MV-4-11 (cell line): Measurements from ENCODE around the gene MAP2K3.

Experiments used
- DNase-seq: peaks from one replicate; lab custom pipeline; 2025; lab: John Stamatoyannopoulos, UW

Gene MAP2K3

DNA sequence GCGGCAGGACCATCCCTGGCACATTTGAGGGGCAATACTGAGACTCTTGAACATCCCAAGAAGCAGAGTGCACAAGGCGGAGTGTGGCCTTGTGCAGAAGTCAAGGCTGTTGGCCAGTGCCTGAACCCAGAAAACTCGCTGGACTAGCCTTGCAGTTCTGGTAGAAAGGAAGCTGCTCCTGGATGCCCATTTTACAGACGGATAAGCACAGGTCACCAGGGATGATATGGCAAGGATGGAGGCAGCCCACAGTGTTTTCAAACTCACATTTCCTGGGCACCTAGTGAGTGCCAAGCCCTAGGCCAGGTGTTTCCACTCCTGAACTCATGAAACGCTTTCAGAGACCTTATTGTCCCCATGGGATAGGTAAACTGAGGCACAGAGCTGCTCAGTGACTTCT, 1.7 kb upstream of the MAP2K3 start:
- DNase-seq: no peak

DNA sequence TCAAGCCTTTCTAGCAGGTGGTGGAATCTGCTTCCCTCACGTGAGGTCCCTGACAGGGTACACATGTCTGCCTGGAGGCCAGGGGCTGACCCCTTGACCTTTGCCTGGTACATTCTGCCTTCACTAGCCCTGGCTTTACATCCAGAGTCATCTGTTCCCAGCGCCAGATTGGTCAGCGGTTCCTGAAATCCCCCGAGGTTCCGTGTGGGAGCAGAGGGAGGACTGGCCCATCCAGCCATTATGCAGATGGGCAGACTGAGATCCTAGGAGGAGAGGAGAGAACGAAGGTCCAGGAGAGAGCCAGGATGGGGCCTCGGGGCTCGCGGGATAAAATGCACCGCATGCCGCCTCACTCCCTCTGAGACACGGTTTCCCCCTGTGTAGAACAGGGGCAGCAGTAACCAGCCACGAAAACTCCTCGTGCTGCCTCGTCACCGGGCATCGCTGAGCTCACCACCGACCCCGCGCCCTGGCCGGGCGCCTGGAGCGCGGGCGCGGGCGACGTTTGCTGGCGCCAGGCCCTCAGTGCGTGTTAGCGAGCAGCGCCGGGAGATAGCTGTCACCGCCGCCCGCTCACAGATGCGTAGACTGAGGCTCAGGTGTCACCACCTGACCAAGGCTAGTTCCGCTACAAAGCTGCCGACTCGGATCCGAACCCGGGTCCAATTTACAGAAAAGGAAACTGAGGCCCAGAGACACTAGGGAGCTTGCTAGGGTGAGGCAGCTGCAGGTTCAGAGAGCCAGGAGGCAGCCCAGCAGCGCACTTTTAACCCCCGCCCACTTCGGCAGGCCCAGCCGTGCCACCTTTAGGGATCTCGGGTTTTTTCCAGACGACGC, 811 bp upstream of the MAP2K3 start:
- no peak for DNase-seq

DNA sequence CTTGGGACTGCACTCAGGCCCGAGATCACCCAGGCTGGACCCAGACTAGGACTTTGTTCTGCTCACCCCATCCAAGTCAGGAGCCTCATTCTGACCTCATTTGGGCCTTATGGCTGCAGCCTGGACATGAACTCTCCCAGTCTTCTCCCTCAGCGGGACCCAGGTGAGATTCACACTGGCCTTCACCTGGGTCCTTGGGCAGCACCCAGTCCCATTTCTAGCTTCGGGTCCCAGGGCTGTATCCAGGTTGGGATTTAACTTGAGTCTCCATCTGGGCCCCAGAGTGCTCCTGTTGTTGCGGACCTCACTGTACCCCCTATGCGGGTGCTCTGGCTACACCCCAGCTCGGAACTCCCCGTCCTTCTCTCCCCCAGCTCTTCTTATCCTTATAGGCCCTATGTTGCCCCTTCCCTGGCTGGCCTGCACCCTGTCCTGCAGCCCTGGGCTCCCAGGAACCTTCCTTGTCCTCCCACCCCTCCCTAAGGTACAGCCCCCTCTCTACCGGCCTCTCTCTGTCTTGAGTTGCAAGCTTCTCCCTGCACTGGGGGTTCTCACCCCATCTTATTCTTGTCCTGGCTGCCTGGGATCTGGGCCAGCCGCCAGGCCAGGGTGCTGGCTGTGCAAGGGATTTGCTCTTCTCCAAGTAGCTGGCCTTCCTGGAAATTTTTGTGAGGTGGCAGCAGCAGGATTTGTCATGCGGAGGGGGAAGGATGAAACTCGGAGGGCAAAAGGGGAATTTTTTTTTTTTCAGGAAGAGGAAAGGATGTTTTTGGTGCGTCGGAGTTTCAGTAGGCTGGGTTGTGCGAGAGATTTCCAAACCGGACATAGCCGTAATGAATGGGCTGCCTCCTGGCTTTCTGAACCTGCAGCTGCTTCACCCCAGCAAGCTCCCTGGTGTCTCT, 904 bp downstream of the MAP2K3 start:
- no peak for DNase-seq

DNA sequence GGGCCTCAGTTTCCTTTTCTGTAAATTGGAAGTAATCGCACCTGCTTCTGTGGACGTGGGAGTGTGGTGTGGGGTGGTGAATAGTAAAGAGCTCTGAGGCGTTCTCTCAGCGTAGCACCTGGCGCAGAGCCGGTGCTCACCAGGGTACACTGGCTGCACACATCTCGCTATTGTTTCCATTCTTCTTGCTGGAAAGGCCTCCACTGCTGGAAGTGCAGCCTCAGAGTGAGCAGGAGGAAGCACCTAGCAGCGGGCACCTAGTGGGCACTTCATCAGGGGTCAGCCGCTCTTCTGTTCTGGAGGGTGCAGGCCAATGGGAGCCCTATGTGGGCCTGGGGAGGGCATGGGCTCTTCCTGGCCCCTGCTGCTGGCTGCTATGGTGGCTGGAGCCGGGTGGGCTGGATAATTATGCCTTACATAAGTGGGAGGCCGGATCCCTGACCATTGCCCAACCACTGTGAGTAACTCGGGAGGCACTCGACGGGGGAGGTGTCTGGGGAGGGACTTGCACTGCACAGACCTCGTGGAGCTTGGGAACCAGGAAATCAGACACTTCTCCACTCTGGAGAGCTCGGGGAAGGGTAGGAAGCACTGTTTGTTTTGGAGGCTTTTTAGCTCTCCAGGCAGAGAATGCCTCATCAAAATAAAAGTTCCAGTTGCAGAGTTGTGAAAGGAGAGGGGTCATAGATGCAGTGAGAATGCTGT, 1.7 kb downstream of the MAP2K3 start:
- DNase-seq: peak; percentile 85

DNA sequence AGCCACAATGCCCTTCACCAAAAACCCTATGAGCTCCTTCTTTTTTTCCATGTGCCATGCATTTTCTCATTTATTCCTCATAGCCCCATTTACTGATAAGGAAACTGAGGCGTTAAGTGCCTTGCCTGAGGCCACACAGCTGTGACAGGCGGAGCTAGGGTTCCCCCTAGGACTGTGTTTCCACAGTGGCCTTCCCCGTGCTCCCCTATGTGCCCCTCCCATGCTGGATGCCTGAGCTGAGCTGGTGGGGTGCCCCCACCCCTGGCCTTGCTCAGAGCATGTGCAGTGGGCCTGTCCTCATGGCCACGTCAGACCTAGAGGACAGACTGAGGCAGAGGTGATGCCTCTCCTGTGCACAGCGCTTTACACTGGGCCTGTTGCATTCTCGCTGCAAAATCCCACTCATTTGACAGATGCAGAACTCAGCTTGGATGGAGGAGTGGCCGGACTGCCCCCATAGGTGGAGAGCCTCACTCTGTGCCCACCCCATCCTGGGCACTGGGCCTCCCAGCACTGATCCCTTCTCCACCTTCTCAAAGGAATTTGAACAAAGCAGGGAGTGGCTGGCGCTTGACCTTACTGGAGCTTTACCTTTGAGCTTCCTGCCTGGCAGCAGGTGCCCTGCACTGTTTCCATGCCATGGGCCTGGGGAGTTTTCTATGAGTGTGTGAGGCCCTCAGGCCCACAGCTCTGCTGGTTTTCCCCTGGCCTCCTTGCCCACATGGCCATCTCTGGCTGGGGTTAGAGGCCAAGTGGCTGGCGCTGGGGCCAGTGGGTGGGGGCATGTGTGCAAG, 2.6 kb downstream of the MAP2K3 start:
- no peak for DNase-seq

DNA sequence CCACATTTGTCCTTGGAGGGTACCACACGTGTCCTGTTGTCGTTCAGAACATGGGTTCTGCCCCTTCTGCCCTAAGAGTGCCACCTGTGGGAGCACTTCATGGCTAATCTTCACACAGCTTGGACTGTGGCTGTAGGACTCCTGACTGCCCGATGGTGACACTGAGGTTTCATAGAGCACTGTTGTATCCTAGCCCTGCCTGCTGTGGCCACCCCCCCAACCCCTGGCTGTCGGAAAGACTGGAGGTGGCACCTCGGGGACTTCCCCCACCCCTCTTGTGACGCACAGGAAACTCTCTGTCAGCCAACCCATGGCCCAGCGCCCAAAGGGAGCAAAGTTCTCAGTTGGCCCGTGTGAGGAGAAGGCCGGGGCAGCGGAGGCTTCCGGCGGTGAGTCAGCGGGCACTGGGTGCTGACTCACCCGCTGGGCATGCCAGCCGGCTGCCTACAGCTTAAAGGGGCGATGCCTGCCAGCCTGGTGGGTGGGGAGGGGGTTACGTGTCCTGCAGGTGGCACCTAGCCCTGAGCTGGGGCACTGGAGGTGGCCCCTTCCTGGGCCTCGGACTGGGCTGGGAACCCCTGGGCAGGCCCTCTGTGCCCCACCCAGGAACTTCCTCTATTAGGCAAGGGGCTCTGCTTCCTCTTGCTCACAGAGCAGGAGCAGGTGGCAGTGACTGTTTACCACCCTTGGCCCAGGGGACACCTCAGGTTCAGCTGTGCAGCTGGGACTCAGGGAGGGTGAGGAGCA, 3.4 kb downstream of the MAP2K3 start:
- DNase-seq: peak; percentile 94

DNA sequence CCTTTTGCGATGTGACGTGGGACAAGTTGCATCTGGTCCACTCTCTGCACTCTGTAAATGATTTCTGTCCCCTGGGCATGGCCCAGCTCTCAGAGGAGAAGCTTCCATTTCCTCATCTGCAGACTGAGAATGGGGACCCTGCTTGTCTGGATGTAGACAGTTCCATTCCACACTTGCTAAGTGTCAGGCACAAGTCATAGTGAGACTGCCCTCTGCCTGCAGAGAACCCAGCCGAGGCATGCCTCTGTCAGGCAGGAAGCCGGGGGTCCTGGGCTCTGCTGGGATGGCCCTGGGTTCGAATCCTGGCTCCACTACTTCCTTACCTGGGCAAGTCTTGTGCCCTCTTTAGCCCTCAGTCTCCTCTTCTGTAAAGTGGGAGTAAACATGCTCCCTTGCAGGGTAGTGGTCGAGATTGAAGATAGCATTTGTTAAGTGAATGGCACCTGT, 4.1 kb downstream of the MAP2K3 start:
- DNase-seq: peak; percentile 62

DNA sequence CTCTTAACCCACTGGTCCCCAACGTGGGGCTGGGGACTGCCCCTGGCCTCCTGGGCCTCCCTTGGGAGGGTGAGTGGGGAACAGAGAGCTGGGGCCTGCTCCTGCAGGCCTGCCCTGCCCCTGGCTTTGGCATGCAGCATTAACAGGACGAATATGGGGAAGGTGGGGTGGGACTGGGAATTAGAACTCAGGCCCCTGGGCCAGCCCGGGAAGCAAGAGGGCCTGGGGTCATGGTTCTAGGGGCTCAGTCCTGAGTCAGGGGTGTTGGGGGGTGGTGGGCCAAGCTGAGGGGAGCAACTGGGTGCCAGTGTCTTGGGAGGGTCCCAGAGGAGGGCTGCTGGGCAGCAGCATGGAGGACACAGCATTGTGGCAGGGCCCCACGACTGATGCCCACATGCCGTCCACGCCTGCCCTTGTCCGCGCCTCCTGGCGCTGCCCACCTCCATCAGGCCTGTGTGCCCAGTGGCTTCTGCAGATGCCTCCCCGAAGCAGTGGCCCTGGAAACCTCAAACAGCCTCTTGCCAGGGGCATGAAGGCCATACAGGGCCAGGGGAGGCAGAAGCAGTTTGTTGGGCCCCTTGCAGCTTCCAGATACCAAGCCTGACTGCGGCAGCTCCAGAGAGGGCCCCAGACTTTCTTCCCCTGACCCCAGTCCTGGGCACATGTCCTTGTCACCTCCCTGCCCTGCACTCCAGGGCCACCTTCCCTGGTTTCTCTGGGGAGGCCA, 4.8 kb downstream of the MAP2K3 start:
- DNase-seq: no peak

DNA sequence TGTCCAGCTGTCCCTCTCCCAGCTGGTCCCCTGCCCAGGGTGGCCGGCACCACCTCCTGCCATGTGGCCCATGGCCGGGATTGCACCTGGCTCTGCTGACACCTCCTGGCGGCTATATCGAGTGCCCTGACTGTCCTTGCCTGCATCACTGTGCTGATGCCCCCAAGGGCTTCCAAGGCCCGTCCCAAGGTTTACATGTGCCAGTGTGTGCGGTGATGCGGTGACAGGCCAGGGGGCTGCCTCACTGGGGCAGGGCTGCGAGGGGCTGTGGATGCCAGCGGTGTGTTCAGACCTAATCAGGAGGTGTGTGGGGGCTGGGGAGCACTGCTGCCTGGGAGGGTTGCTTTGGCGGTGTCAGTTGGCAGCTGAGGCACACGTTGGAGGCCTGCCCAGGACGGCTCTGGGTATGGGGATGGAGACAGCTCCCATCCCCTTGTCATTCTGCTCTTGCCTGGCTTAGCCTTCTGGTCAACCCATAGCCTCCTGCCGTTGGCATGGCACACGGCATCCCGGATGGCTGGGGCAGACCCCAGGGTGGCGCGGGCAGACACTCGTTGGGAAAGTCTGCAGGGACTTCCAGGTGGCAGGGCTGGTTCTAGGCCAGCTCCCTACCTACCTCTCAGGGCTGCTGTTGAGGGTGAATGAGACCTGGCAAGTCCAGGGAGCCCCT, 5.5 kb downstream of the MAP2K3 start:
- DNase-seq: no peak

DNA sequence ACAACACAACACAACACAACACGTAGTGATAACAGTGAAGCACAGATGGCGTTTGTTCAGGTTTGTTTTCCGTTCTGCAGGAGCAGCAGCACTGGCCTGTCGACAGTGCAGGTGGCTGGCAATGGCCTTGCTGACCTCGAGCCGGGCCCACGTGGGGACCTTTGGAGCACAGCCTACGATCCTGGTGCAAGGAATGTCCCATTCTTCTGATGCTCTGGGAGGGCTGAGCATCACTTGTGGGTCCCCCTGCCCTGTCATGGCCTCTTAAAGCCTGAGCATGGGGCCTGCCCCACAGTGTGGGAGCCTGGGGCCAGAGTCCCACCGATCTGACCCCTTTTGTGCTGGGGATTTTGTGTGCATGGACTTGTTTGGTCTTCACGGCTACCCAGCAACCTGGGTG, 6.8 kb downstream of the MAP2K3 start:
- no peak for DNase-seq

DNA sequence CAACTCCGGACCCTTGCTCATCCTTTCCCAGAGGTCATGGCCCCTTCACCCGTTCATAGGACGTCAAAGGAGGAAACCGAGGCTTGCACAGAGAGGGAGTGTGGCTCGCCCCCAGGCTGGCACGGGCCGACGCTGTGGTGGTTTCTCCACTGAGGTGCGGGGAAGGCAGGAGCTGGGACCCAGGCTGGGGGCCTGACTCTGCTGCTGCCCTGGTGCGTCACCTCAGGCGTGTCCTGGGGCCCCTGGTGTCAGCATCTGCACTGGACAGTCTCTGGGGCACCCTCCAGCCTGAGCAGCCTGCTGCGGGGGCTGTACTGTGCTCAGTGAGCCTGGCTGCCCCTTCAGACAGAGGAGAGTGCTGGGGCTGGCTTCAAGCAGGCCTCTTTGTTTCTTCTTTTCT, 7.4 kb downstream of the MAP2K3 start:
- no peak for DNase-seq

DNA sequence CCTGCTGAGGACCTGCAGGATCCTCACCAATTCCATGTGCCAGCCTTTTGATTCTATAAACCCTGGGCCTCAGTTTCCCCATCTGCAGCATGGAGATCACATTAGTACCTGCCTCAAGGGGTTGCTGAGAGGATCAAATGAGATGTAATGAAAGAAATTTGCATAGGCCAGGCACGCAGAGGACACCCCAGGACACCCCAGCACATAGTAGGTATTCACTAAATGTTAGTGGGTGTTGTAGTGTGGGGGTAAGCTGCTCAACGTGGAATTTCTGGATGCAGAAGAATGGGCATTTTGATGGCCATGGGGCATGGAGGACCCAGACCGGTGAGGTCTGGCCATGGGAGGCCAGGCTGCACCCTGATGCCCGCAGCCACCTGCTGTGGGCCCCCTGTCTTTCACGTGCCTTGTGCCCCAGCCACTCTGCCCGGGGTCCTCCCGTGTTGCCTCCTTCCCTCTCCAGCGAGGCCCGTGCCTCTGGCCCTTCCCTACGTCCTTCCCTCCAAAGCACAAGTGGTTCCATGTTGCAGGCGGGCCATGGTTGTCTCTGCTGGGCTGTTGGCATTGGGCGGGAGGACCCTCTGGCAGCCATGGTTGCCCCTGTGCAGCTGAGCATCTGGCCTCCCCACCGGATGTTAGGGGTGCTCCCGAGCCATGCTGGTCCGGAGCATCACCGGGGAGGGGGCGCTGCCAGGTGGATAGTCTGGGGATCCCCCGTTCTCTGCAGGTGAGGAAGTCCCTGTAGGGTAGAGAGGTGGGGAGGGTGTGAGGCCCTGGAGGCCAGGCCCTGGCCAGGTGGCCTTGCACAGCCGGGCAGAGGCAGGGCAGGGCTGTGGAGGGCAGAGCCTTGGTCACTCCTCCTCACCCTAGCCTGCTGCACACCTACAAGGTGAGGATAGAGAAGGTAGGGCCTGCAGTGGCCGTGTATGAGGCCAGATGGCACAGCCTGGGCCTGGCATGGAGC, 8.6 kb downstream of the MAP2K3 start:
- DNase-seq: no peak

DNA sequence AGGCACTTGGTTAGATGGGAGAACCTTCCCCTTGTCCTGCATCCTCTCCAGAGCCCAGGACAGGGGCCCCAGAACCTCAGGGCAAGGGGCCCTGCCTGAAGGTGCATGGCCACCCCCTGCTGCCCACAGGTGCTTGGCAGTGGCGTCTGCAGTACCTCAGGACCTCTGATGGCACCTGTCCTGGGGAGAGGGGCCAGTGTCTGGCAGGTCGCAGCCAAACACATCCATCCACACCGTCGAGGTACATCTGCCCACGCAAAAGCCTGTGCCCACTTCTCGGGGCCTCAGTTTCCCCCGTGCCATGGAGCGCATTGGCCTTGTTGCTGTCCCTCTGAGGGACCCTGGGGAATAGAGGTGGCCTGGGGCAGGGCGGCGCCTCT, 9.3 kb downstream of the MAP2K3 start:
- DNase-seq: no peak

DNA sequence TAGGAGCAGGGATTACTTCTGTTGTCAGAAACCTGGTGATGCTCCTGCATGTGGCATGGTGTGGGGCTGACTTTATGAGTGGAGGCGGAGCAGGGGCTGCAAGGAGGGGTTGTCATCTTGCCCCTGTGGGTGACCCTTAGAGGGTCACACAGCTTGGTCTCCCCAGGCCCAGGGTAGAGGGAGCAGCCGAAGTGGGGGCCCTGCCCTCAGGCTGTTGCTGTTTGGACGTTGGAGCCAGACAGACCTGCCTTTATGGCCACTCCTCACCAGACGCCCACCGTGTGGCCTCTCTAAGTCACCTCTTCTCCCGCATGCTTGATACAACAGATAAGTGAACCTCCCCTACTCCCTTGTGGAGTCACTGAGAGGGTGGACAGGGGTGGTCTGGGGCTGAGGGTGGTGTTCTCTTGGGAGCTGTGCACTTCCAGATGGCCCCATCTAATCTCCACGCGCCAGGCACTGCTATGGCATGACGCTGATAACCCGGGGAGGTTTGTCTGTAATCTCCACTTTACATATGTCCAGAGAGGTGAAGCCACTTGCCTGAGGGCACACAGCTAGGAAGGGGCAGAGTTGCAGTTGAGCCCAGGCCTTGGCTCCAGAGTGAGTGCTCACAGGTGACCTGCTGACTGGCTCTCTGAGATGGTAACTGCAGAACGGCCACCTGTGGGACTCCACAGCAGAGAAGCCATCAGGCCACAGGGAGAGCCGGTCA, 10.0 kb downstream of the MAP2K3 start:
- DNase-seq: no peak

DNA sequence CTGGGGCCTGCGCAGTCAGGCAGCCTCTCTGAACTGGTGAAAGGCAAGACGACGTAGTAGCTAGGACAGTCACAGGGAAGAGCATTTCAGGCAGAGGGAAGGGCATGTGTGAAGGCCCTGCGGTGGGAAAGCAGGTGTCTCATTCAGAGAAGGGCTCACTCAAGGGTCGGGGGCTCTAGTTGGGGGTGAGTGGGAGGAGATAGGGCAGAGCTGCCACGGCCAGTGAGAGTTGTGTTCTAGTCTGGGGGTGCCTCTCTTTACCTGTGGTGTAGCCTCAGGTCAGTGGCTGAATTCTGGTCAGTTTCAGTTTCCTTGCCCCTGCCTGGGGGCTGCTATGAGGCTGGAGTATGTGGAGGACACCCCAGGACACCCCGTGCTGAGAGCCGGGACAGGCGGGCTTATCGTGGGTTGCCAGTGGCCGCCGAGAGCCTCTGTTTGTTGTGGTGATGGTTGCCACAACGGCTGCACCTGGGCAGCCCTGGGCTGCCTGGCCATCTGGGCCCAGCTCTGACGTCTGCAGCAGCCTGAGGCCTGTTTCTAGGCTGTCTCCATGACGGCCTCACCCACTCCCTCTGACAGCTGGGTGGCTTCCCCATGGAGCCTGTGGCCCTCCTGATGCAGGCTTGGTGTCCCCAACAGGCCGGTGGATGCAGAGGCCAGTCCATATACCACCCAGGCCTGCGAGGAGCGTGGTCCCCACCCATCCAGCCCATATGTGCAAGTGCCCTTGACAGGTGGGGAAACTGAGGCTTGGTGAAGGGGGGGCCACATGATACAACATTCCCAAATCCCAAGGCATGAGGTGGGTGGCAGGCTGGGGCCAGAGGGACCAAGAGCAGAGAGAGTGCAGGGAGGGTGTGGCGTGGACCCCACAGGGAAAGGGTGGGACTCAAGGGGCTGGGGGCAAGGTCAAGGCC, 10.8 kb downstream of the MAP2K3 start:
- DNase-seq: no peak

DNA sequence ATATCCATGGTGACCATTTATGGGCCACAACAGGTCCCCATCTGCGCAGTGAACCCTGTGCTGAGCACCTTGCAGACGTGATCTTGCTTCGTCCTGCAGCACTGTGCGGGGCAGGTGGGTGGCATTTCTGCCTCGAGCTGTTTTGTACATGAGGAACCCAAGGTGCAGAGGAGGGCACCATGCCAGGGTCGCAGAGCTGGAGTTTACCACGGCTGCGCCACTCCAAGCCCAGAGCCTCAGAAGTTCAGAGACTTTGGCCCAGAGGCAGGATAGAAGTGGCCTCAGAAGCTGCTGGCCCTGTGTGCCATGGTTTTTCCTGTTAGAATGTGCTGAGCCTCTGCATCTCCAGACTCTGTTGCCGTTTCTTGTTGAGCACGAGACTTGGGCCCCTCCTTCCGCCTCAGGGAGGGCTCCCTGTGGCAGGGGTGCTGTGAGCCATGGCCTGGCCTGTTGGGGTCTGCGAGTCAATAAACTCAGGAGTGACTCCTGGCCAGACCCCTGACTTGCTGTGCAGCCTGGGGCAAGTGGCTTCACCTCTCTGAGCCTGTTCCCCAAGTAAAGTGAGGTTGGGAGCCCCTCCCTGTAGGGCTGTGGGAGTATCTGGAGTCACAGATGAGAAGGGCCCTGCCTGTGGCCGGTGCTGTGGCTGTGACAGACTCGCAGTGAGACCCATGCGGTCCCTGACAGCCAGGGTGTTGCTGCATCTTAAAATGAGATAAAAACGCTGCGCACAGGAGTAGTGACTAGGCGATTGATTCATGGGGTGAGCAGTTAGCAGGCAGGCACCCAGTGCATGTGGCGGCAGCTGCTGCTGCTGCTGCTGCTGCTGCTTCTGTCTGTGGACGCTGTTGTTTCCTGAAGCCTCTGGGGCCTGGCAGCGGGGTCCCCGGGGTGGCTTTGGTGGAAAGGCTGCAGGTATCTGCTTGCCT, 11.8 kb downstream of the MAP2K3 start:
- DNase-seq: no peak
